HepG2 (cell line): Measurements from ENCODE around the gene MTSS2. TPM values are rescaled to one million over a fixed set of nuclear protein-coding genes. Genes with fewer than 3 reads are reported as not detected.

Experiments used
- AGO1 ChIP-seq: fragments of 200-400 bp; formaldehyde crosslinking; IDR thresholded peaks from 2 replicates; pipeline ENCODE4 v1.6.1; 2017; ENCODE audit warnings: mild to moderate bottlenecking, low read depth, low read length, moderate library complexity; ENCODE audit not compliant: poor library complexity, severe bottlenecking
- ATF7 ChIP-seq, 2 experiments: fragments of 450-650 bp in 1 of 2; sonication (generic) in 1 of 2; formaldehyde crosslinking in 1 of 2; IDR thresholded peaks; 2 replicates each; pipeline versions ENCODE4 v1.4.0 to v1.6.1; 2016 to 2020; ENCODE audit warnings: antibody characterized with exemption in 1 of 2, mild to moderate bottlenecking in 1 of 2, missing genetic modification reagents in 1 of 2
- CREM ChIP-seq, 2 experiments: sonication (generic) in 1 of 2; formaldehyde crosslinking in 1 of 2; IDR thresholded peaks; 2 replicates each; pipeline versions ENCODE4 v1.4.0 to v1.6.1; 2016 to 2020; ENCODE audit warnings: antibody characterized with exemption in 1 of 2, mild to moderate bottlenecking in 1 of 2, missing genetic modification reagents in 1 of 2
- EEA1 ChIP-seq: sonication (generic); formaldehyde crosslinking; IDR thresholded peaks from 2 replicates; pipeline ENCODE4 v1.5.1; 2020; ENCODE audit warnings: mild to moderate bottlenecking, missing genetic modification reagents, borderline replicate concordance
- RBM22 ChIP-seq: fragments of 200-400 bp; formaldehyde crosslinking; optimal IDR thresholded peaks from 2 replicates; pipeline ENCODE3; 2017; ENCODE audit warnings: mild to moderate bottlenecking, low read length, moderate library complexity
- STAG1 ChIP-seq: sonication (generic); formaldehyde crosslinking; IDR thresholded peaks from 2 replicates; pipeline ENCODE4 v1.4.0; 2020; ENCODE audit warnings: missing genetic modification reagents
- ZNF143 ChIP-seq: sonication (generic); formaldehyde crosslinking; IDR thresholded peaks from 2 replicates; pipeline ENCODE4 v1.4.0; 2020; ENCODE audit warnings: missing genetic modification reagents
- ZNF263 ChIP-seq: sonication (generic); formaldehyde crosslinking; IDR thresholded peaks from 2 replicates; pipeline ENCODE4 v1.4.0; 2020; ENCODE audit warnings: missing genetic modification reagents
- ZNF382 ChIP-seq: sonication (generic); formaldehyde crosslinking; IDR thresholded peaks from 2 replicates; pipeline ENCODE4 v1.5.0; 2020; ENCODE audit warnings: missing genetic modification reagents, mild to moderate bottlenecking, borderline replicate concordance
- ZNF746 ChIP-seq: sonication (generic); formaldehyde crosslinking; IDR thresholded peaks from 2 replicates; pipeline ENCODE4 v1.8.0; 2022; ENCODE audit warnings: mild to moderate bottlenecking, missing genetic modification reagents
- polyA plus RNA-seq, 8 experiments: library from polyadenylated mRNA; depleted of rRNA in 3 of 8; stranded (reverse) in 7 of 8; unstranded in 1 of 8; fragments of >200 nt; fragmentation: Illumina TruSeq in 4 of 8; extraction: Trizol in 4 of 8; gene quantifications; 2 replicates each; pipeline versions ENCODE4 v1.2.1 to v1.2.3, GENCODE V29; 2011 to 2016; ENCODE audit warnings: low read depth in 4 of 8, missing spikeins in 1 of 8, mixed read lengths in 1 of 8; ENCODE audit not compliant: insufficient read depth in 1 of 8
- total RNA-seq, 5 experiments: library from RNA; depleted of rRNA; stranded (reverse); fragments of >200 nt; fragmentation: Illumina TruSeq; extraction: Trizol; gene quantifications; 2 replicates each; pipeline ENCODE4 v1.2.3, GENCODE V29; 2016; ENCODE audit warnings: low read depth in 1 of 5
- TF ChIP-seq, protein P1 (sequence below): sonication (generic); formaldehyde crosslinking; IDR thresholded peaks from 2 replicates; pipeline ENCODE4 v1.8.1; 2023; ENCODE audit warnings: mild to moderate bottlenecking, inconsistent platforms, moderate library complexity, missing genetic modification reagents, borderline replicate concordance
- TF ChIP-seq, protein P2 (sequence below): IDR thresholded peaks from 2 replicates; pipeline ENCODE4 v1.6.1; 2016; ENCODE audit warnings: control low read depth
- TF ChIP-seq, protein P3 (sequence below): sonication (generic); formaldehyde crosslinking; IDR thresholded peaks from 2 replicates; pipeline ENCODE4 v1.4.0; 2020; ENCODE audit warnings: missing genetic modification reagents, borderline replicate concordance
- TF ChIP-seq, protein P4 (sequence below): sonication (generic); formaldehyde crosslinking; IDR thresholded peaks from 2 replicates; pipeline ENCODE4 v1.4.0; 2020; ENCODE audit warnings: mild to moderate bottlenecking, low read depth, missing genetic modification reagents
- TF ChIP-seq, protein P5 (sequence below): sonication (generic); formaldehyde crosslinking; IDR thresholded peaks from 2 replicates; pipeline ENCODE4 v1.4.0; 2020; ENCODE audit warnings: mild to moderate bottlenecking, missing genetic modification reagents

MTSS2 gene
- total and polyA plus RNA-seq, 2 of the 13 experiments (the other 11 are each of a cell fraction or from before 2014, with no cell fraction given), result 132 to 242 TPM

DNA sequence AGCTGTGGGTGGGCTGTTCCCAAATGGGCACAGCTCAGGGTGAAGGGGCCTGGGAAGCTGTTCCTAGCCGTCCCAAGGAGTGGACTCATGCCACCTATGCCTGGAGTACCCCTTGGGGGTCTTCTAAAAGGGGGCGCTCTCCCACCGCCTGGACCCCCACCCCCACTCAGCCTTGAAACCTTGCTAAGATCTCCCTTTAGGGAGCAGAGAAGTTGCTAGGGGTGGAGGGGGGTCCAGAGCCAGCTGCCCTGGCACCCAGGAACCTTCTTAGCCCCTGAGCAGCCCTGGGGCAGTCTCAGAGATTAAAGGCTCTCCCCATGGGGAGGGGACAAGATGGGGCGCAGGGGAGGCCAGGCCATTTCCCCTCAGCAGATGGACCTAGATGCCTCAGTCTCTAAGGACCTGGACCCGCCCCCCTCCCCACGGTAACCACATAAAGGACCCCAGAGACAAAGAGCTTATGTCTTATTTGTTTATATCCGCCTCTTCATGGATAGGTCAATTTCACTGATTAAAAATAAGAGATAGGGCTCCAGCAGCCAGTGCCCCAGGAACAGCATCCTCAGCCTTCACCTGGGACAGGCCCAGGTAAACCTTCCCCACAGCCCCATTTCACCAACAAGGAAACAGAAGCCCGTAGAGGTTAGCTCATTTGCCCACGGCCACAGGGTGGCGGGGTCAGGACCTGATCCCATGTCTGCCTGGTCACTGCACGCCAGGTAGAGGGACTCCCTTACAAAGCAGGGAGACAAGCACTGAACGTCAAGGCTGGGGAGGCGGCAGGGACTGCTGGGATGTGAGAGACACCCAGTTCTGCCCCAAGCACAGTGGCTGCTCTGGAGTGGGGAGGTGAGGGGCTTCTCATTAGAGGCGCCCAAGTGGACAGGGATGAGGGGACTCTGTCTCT is 3.4 kb downstream of the MTSS2 start (continued):
- TF ChIP-seq, protein P1, sequence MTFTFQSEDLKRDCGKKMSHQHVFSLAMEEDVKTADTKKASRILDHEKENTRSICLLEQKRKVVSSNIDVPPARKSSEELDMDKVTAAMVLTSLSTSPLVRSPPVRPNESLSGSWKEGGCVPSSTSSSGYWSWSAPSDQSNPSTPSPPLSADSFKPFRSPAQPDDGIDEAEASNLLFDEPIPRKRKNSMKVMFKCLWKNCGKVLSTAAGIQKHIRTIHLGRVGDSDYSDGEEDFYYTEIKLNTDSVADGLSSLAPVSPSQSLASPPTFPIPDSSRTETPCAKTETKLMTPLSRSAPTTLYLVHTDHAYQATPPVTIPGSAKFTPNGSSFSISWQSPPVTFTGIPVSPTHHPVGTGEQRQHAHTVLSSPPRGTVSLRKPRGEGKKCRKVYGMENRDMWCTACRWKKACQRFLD (CRISPR knock-in tag), result no peak; the same call in 1 of the 2 replicates
- no peak for TF ChIP-seq EEA1 (CRISPR knock-in tag)
- no peak for TF ChIP-seq ZNF746
- TF ChIP-seq, protein P2, sequence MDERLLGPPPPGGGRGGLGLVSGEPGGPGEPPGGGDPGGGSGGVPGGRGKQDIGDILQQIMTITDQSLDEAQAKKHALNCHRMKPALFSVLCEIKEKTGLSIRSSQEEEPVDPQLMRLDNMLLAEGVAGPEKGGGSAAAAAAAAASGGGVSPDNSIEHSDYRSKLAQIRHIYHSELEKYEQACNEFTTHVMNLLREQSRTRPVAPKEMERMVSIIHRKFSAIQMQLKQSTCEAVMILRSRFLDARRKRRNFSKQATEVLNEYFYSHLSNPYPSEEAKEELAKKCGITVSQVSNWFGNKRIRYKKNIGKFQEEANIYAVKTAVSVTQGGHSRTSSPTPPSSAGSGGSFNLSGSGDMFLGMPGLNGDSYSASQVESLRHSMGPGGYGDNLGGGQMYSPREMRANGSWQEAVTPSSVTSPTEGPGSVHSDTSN (CRISPR knock-in tag), result no peak
- peak; percentile 89 for TF ChIP-seq RBM22
- TF ChIP-seq ZNF263, result no peak
- no peak for TF ChIP-seq ZNF382 (CRISPR knock-in tag)
- TF ChIP-seq, protein P3, sequence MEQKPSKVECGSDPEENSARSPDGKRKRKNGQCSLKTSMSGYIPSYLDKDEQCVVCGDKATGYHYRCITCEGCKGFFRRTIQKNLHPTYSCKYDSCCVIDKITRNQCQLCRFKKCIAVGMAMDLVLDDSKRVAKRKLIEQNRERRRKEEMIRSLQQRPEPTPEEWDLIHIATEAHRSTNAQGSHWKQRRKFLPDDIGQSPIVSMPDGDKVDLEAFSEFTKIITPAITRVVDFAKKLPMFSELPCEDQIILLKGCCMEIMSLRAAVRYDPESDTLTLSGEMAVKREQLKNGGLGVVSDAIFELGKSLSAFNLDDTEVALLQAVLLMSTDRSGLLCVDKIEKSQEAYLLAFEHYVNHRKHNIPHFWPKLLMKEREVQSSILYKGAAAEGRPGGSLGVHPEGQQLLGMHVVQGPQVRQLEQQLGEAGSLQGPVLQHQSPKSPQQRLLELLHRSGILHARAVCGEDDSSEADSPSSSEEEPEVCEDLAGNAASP (CRISPR knock-in tag), result no peak
- TF ChIP-seq, protein P4, sequence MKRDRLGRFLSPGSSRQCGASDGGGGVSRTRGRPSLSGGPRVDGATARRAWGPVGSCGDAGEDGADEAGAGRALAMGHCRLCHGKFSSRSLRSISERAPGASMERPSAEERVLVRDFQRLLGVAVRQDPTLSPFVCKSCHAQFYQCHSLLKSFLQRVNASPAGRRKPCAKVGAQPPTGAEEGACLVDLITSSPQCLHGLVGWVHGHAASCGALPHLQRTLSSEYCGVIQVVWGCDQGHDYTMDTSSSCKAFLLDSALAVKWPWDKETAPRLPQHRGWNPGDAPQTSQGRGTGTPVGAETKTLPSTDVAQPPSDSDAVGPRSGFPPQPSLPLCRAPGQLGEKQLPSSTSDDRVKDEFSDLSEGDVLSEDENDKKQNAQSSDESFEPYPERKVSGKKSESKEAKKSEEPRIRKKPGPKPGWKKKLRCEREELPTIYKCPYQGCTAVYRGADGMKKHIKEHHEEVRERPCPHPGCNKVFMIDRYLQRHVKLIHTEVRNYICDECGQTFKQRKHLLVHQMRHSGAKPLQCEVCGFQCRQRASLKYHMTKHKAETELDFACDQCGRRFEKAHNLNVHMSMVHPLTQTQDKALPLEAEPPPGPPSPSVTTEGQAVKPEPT (CRISPR knock-in tag), result 0 out of 2 replicates have a peak, but pooled peaks have one; percentile 8
- TF ChIP-seq, protein P5, sequence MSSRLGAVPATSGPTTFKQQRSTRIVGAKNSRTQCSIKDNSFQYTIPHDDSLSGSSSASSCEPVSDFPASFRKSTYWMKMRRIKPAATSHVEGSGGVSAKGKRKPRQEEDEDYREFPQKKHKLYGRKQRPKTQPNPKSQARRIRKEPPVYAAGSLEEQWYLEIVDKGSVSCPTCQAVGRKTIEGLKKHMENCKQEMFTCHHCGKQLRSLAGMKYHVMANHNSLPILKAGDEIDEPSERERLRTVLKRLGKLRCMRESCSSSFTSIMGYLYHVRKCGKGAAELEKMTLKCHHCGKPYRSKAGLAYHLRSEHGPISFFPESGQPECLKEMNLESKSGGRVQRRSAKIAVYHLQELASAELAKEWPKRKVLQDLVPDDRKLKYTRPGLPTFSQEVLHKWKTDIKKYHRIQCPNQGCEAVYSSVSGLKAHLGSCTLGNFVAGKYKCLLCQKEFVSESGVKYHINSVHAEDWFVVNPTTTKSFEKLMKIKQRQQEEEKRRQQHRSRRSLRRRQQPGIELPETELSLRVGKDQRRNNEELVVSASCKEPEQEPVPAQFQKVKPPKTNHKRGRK (CRISPR knock-in tag), result no peak
- TF ChIP-seq ATF7 (IDR thresholded peaks at IDR 0.05), result no peak
- TF ChIP-seq ATF7 (CRISPR knock-in tag; IDR thresholded peaks at IDR 0.05), result no peak
- TF ChIP-seq ZNF143 (CRISPR knock-in tag), result 0 out of 2 replicates have a peak, but pooled peaks have one; percentile 50
- peak; percentile 58 for TF ChIP-seq STAG1
- TF ChIP-seq AGO1, result peak; percentile 2
- TF ChIP-seq CREM (IDR thresholded peaks at IDR 0.05), result peak; percentile 58
- TF ChIP-seq CREM (CRISPR knock-in tag; IDR thresholded peaks at IDR 0.05), result no peak
